Right lobe of liver (tissue), 6 donors: ENCODE data around the gene C17orf58. TPM values are rescaled to one million over a fixed set of nuclear protein-coding genes. Genes with fewer than 3 reads are reported as not detected.
"Not testable (repeated sequence)": the region's sequence is repeated elsewhere in the genome, so short reads cannot be mapped to it uniquely, and the experiment has no call there.

Source experiments
- ATAC-seq, 4 donors: fragments of 200-7000 bp; cut with Tn5 transposase; one replicate each; pipeline ENCODE4 v1.9.1; 2020; ENCODE audit warnings: mild to moderate bottlenecking in 4 of 4, moderate library complexity in 4 of 4
- DNase-seq, 3 donors: peaks; one replicate each; pipeline ENCODE4 v3.0.0-alpha.2; 2020
- H3K27ac ChIP-seq, 3 donors: fragments of 200-600 bp; one replicate each; pipeline ENCODE4 v1.8.0; 2022
- H3K27me3 ChIP-seq, 2 donors: fragments of 200-600 bp; one replicate each; pipeline ENCODE4 v1.8.0; 2022
- H3K36me3 ChIP-seq, 4 donors: fragments of 200-600 bp; sonication (generic) in 1 of 4; one replicate each; pipeline versions ENCODE4 v1.5.1 to v1.8.0; 2017 to 2022; ENCODE audit warnings: control low read depth in 1 of 4
- H3K4me1 ChIP-seq, 4 donors: fragments of 200-600 bp; sonication (generic) in 1 of 4; one replicate each; pipeline versions ENCODE4 v1.5.1 to v1.8.0; 2017 to 2022; ENCODE audit warnings: control low read depth in 1 of 4
- H3K4me3 ChIP-seq, 3 donors: fragments of 200-600 bp; one replicate each; pipeline ENCODE4 v1.8.0; 2022
- H3K9me3 ChIP-seq, 4 donors: fragments of 200-600 bp; sonication (generic) in 1 of 4; one replicate each; pipeline versions ENCODE4 v1.5.1 to v1.8.0; 2017 to 2022; ENCODE audit warnings: control low read depth in 1 of 4
- POLR2A ChIP-seq: fragments of 450-650 bp; IDR thresholded peaks from one replicate; pipeline ENCODE4 v1.6.1; 2017; ENCODE audit warnings: antibody characterized with exemption, mild to moderate bottlenecking
- WGBS: methylation state at CpG from one replicate; pipeline ENCODE4 v1.1.6; 2018; ENCODE audit warnings: low coverage, low lambda C conversion rate; ENCODE audit not compliant: insufficient coverage; ENCODE audit errors: missing lambda C conversion rate; 5-methylcytosine and 5-hydroxymethylcytosine counted together
- intact Hi-C, 2 donors: fragments of 100-400 bp; cut with DNase I; formaldehyde crosslinking; loops; one replicate each; pipeline versions ENCODE4 v1.11.2 to v1.14.1; 2022
- total RNA-seq, 6 experiments: library from RNA; depleted of rRNA in 2 of 6; stranded (reverse); fragments of >200 nt in 2 of 6; fragmentation: NEBNext Ultra II Directional in 3 of 6; extraction: Animal tissue kit (Norgen Biotek cat#: 25700) in 3 of 6; gene quantifications; one replicate each; pipeline versions ENCODE4 v1.1.0 to v1.2.4, GENCODE V29; 2016 to 2023
- TF ChIP-seq, protein P1 (sequence below), 4 donors: fragments of 200-600 bp in 3 of 4; fragments of 450-650 bp in 1 of 4; IDR thresholded peaks; one replicate each; pipeline versions ENCODE4 v1.5.1 to v1.8.0; 2016 to 2022; ENCODE audit warnings: antibody characterized with exemption in 4 of 4, mild to moderate bottlenecking in 2 of 4
- donor health status: DM: no; HTN: yes; CAD: no.
- donor health status: DM: no; HTN: no; CAD: no.
- donor health status: DM: no; HTN: no; CAD: no.
- donor health status: DM: no; HTN: yes; CAD: no.
- donor health status: DM: no; HTN: yes; CAD: no.

The C17orf58 gene
- total RNA-seq, 6 experiments from 2014 or later = 7.2 to 12.4 (median 8.3) TPM

DNA sequence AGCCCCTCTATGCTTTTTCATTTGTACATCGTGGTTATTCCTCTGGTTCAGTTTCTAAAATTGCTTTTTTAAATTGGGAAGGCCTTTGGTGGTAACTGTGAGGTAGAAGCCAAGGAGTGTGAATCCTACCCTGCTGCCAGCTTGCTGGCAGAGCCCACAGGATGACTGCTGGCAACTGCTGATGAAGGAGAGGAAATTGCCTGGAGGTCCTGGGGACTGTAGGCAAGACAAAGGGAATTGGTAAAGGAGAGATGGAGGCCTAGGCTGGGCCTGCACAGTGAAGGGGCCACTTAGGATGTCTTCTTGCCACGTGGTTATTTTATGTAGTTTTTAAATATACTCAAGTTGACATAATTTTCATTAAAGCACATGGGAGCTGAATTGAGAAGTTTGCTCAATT, 15.8 kb downstream of the C17orf58 start:
- intact Hi-C loops = no loop called here
- no peaks in the 10 kb centered on the region for H3K9me3 ChIP-seq
- no peaks in the 10 kb centered on the region for H3K4me1 ChIP-seq
- H3K4me3 ChIP-seq = no peak overlapping the region
- WGBS = 94% methylated on average over 2 of the region's 2 CpGs
- H3K36me3 ChIP-seq = peaks cover 0 to 14% (median 4%) of the 10 kb centered on the region in 4 donors
- TF ChIP-seq, protein P1, sequence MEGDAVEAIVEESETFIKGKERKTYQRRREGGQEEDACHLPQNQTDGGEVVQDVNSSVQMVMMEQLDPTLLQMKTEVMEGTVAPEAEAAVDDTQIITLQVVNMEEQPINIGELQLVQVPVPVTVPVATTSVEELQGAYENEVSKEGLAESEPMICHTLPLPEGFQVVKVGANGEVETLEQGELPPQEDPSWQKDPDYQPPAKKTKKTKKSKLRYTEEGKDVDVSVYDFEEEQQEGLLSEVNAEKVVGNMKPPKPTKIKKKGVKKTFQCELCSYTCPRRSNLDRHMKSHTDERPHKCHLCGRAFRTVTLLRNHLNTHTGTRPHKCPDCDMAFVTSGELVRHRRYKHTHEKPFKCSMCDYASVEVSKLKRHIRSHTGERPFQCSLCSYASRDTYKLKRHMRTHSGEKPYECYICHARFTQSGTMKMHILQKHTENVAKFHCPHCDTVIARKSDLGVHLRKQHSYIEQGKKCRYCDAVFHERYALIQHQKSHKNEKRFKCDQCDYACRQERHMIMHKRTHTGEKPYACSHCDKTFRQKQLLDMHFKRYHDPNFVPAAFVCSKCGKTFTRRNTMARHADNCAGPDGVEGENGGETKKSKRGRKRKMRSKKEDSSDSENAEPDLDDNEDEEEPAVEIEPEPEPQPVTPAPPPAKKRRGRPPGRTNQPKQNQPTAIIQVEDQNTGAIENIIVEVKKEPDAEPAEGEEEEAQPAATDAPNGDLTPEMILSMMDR (IDR thresholded peaks at IDR 0.05) = no peak
- no peak for TF ChIP-seq POLR2A
- H3K27me3 ChIP-seq = no peaks in the 10 kb centered on the region
- DNase-seq (no peak), ATAC-seq (no peak)
- no peak overlapping the region for H3K27ac ChIP-seq

DNA sequence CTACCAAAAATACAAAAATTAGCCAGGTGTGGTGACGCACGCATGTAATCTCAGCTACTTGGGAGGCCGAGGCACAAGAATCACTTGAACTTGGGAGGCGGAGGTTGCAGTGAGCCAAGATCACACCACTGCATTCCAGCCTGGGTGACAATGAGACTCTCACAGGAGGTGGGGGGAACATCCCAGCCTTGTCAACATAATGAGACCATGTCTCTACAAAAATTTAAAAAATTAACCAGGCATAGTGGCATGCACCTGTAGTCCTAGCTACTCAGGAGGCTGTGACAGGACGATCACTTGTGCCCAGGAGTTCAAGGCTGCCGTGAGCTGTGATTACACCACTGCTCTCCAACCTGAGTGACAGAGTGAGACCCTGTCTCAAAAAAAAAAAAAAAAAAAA, 20.0 kb downstream of the C17orf58 start:
- WGBS = 98% methylated on average over 5 of the region's 6 CpGs
- H3K4me3 ChIP-seq, DNase-seq, H3K9me3 ChIP-seq, ATAC-seq, intact Hi-C loops, H3K27me3 ChIP-seq, H3K4me1 ChIP-seq, H3K27ac ChIP-seq: not testable (repeated sequence)
- peaks cover 0 to 19% (median 7%) of the 10 kb centered on the region in 4 donors for H3K36me3 ChIP-seq

DNA sequence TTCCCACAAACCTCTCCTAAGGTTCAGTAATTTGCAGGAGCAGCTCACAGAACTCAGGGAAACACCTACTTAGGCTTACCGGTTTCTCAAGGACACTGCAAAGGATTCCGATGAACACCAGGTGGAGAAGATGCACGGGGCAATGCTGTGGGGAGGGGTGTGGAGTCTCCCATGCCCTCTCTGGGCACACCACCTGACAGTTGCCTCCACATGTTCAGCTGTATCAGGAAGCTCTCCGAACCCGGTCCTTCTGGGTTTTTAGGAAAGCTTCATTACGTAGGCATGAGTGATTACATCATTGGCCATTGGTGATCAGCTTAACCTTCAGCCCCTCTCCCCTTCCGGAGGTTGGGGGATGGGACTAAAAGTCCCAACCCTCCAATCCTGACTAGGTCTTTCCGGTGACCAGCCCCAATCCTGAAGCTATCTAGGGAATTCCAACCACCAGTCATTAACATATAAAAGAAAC, 21.6 kb downstream of the C17orf58 start:
- H3K9me3 ChIP-seq = no peaks in the 10 kb centered on the region
- no peak for DNase-seq
- peaks cover 0 to 19% (median 7%) of the 10 kb centered on the region in 4 donors for H3K36me3 ChIP-seq
- TF ChIP-seq POLR2A = no peak
- TF ChIP-seq, protein P1 (IDR thresholded peaks at IDR 0.05) = no peak
- no peak overlapping the region for H3K27ac ChIP-seq
- WGBS = 64% methylated on average over 4 of the region's 8 CpGs
- no peak for ATAC-seq
- intact Hi-C loops = no loop called here
- no peaks in the 10 kb centered on the region for H3K27me3 ChIP-seq
- peaks cover 0 to 6% (median 0%) of the 10 kb centered on the region in 4 donors for H3K4me1 ChIP-seq
- H3K4me3 ChIP-seq = no peak overlapping the region

DNA sequence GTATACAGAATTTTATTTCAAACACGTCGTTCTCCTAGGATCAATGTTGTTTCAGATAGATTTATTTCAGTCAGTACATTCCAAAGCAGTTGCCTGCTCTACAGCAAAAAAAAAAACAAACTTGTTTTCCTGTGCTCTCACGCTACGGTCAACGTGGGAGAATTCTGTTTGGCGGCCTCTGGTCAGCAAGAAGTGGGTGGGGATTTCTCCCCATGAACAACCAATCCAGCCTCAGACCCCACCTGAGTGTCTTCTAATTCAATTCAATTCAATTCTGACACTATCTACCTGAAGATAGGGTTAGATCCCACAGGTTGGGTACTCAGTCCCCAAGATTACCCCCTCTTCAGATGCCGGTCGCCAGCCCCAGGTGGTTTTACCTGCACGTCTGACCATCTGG, 22.1 kb downstream of the C17orf58 start:
- 87% methylated on average over 9 of the region's 9 CpGs for WGBS
- H3K27me3 ChIP-seq = no peaks in the 10 kb centered on the region
- H3K4me3 ChIP-seq = no peak overlapping the region
- no peak for TF ChIP-seq POLR2A
- TF ChIP-seq, protein P1 (IDR thresholded peaks at IDR 0.05) = no peak
- ATAC-seq (no peak), DNase-seq (no peak)
- peaks cover 0 to 19% (median 7%) of the 10 kb centered on the region in 4 donors for H3K36me3 ChIP-seq
- H3K27ac ChIP-seq = no peak overlapping the region
- intact Hi-C loops = no loop called here
- no peaks in the 10 kb centered on the region for H3K9me3 ChIP-seq
- H3K4me1 ChIP-seq = peaks cover 0 to 6% (median 0%) of the 10 kb centered on the region in 4 donors

DNA sequence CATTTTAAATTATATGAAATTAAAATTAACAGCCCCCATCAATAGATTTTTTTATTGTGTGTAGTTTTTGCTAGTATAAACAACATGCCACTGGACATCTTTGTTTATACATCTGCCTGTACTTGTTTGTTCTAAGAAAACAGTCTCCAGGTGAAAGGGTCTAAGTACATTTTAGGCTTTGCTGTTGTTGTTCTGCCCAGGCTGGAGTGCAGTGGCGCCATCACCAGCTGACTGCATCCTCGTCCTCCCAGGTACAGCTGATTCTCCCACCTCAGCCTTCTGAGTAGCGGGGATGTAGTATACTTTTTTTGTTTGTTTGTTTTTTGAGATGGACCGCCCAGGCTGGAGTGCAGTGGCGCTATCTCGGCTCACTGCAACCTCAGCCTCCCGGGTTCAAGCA, 25.5 kb downstream of the C17orf58 start:
- no peak for DNase-seq
- no peak for TF ChIP-seq POLR2A
- TF ChIP-seq, protein P1 (IDR thresholded peaks at IDR 0.05) = no peak
- Histone ChIP-seq H3K36me3 (peaks cover 0 to 25% (median 13%) of the 10 kb centered on the region in 4 donors), H3K4me1 (peaks cover 0 to 6% (median 0%) of the 10 kb centered on the region in 4 donors), H3K9me3 (no peaks in the 10 kb centered on the region), H3K27ac (no peak overlapping the region), H3K27me3 (no peaks in the 10 kb centered on the region), H3K4me3 (no peak overlapping the region)
- intact Hi-C loops = no loop called here
- WGBS = 88% methylated on average over 4 of the region's 7 CpGs
- peak in 2 of 4 donors; percentile 44 to 49 for ATAC-seq
